GM10266 (cell line): ENCODE results near the gene PBX1.

ENCODE experiments used
- DNase-seq: peaks from one replicate; pipeline ENCODE4 v3.0.0; 2012; ENCODE audit errors: extremely low spot score
- TF ChIP-seq, protein P1 (sequence below): IDR thresholded peaks from 2 replicates; pipeline ENCODE4 v1.5.1; 2012; ENCODE audit warnings: mild to moderate bottlenecking, low read depth; ENCODE audit not compliant: control insufficient read depth, insufficient read depth; ENCODE audit errors: missing control alignments

PBX1 gene

GRCh38 chr1:164756741-164757140 is 197.8 kb downstream of the PBX1 start:
- no peak for DNase-seq
- TF ChIP-seq, protein P1, sequence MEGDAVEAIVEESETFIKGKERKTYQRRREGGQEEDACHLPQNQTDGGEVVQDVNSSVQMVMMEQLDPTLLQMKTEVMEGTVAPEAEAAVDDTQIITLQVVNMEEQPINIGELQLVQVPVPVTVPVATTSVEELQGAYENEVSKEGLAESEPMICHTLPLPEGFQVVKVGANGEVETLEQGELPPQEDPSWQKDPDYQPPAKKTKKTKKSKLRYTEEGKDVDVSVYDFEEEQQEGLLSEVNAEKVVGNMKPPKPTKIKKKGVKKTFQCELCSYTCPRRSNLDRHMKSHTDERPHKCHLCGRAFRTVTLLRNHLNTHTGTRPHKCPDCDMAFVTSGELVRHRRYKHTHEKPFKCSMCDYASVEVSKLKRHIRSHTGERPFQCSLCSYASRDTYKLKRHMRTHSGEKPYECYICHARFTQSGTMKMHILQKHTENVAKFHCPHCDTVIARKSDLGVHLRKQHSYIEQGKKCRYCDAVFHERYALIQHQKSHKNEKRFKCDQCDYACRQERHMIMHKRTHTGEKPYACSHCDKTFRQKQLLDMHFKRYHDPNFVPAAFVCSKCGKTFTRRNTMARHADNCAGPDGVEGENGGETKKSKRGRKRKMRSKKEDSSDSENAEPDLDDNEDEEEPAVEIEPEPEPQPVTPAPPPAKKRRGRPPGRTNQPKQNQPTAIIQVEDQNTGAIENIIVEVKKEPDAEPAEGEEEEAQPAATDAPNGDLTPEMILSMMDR, result no peak

GRCh38 chr1:164757625-164758024 is 198.6 kb downstream of the PBX1 start:
- TF ChIP-seq, protein P1, result no peak
- no peak for DNase-seq

- TF ChIP-seq, protein P1, result no peak
- no peak for DNase-seq
Observed at GRCh38 chr1:164759144-164759920, 200.3 kb downstream of the PBX1 start.

- DNase-seq, result no peak
- TF ChIP-seq, protein P1, result no peak
Observed at GRCh38 chr1:164759979-164760469, 201.0 kb downstream of the PBX1 start.

DNA sequence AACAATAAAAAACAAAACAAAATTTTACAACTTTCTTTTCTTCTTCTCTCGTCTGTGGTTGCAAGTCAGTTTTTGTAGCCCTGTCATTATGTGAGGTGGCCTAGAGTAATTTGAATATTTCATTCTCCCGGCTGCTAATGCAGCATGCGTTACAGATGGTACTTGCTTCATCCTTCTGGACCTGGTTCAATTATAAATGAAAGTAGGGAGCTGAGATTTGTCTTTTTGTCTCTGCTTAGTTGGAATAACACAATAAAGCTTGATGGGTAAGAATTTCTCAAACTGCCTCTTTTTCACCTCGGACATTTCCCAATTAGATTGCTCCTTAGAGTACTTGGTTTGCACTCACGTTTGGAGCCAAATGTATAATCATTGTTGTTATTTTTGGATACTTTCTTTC is 201.6 kb downstream of the PBX1 start:
- TF ChIP-seq, protein P1, result no peak
- no peak for DNase-seq

DNA sequence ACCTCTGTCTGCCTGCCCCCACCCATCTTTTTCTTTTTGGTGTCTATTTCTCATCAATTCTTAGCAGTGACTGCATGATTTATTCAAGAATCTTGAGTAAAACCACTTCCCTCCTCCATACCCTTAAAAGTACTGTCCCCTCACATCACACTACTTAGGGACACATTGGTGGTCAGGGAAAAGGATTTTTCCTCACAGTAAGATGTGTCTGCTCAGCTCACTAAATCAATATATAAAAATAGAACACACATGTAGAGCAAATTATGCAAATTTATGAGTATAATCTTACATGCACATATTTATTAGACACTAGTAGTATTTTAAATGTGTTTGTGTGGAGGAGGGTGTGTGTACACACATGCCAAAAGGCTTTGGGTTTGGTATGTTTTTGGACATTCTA is 202.0 kb downstream of the PBX1 start:
- no peak for DNase-seq
- TF ChIP-seq, protein P1, result no peak

DNA sequence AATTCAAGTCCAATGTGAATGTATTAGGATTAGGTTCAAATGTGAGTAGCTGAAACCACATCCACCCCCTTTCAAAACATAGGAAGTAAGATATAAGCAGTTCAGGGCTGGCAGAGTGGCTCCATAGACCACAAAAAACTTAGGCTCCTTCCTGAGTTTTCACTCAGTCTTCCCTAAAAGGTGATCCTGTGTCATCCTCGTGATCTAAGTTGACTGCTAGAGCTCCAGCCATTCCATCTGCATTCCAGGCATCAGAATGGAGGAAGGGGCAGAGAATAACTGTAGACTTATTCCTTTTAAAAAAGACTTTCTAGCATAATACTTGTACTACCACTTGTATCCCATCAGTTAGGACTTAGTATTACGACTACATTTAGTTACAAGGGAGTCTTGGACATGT is 204.1 kb downstream of the PBX1 start:
- TF ChIP-seq, protein P1, result no peak
- no peak for DNase-seq
